Measurements from ENCODE around the gene GBX1. TPM values are rescaled to one million over a fixed set of nuclear protein-coding genes. Genes with fewer than 3 reads are reported as not detected.
A peak's percentile ranks its signal among the peaks of the same experiment; 100 is the strongest.

The GBX1 gene
- total and polyA plus RNA-seq, 2 of the 4 experiments (the other 2 are of a cell fraction) = not detected

DNA sequence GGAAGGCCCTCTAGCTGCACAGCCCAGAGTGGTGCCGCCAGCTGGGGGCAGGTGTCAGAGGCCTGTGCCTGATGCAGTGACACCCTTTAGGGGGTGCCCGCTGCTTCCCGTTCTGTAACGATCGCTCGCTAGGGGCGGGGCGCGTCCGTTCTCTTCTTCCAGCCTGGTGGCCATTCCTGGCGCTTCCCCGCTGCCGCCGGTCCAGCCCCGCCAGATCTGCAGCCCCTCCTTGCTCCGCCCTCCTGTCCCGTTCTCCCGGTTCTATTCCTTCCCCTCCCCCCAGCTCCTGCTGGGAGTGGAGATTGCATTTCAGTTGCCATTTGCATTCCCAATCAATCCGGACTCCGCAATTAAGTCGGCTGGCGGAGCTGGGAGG lies 42.0 kb downstream of the GBX1 start:
- H3K56ac ChIP-seq (ENCODE audit: extremely low read depth, insufficient read depth, low read length) = no peak overlapping the region
- no peak overlapping the region for H2AK5ac ChIP-seq (ENCODE audit: low read depth, low read length)
- no peak overlapping the region for H3K18ac ChIP-seq (ENCODE audit: low read depth, low read length)
- ChIA-PET CTCF (no interaction called here), POLR2A (ENCODE audit: unreplicated experiment) (no interaction called here)
- peaks cover 0 to 28% of the 10 kb centered on the region in 2 experiments; a peak in 3 of 4 replicates for H3K79me1 ChIP-seq (ENCODE audit: low read depth in 1 of 2, low read length in 2 of 2)
- peak overlapping the region; percentile 51 for H2AFZ ChIP-seq (replicated peaks; ENCODE audit: low read length, poor library complexity)
- H3K27ac ChIP-seq (ENCODE audit: insufficient read depth, low read length) = no peak overlapping the region
- no peak overlapping the region for H2BK5ac ChIP-seq (ENCODE audit: low read depth, low read length, poor library complexity, severe bottlenecking)
- H3K4me3 ChIP-seq (ENCODE audit: insufficient read depth, low read depth, low read length) = no peak overlapping the region
- TF ChIP-seq, protein P1, sequence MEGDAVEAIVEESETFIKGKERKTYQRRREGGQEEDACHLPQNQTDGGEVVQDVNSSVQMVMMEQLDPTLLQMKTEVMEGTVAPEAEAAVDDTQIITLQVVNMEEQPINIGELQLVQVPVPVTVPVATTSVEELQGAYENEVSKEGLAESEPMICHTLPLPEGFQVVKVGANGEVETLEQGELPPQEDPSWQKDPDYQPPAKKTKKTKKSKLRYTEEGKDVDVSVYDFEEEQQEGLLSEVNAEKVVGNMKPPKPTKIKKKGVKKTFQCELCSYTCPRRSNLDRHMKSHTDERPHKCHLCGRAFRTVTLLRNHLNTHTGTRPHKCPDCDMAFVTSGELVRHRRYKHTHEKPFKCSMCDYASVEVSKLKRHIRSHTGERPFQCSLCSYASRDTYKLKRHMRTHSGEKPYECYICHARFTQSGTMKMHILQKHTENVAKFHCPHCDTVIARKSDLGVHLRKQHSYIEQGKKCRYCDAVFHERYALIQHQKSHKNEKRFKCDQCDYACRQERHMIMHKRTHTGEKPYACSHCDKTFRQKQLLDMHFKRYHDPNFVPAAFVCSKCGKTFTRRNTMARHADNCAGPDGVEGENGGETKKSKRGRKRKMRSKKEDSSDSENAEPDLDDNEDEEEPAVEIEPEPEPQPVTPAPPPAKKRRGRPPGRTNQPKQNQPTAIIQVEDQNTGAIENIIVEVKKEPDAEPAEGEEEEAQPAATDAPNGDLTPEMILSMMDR (conservative IDR thresholded peaks at IDR 0.05; ENCODE audit: low read depth, low read length) = no peak
- TF ChIP-seq, protein P2, sequence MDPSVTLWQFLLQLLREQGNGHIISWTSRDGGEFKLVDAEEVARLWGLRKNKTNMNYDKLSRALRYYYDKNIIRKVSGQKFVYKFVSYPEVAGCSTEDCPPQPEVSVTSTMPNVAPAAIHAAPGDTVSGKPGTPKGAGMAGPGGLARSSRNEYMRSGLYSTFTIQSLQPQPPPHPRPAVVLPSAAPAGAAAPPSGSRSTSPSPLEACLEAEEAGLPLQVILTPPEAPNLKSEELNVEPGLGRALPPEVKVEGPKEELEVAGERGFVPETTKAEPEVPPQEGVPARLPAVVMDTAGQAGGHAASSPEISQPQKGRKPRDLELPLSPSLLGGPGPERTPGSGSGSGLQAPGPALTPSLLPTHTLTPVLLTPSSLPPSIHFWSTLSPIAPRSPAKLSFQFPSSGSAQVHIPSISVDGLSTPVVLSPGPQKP (IDR thresholded peaks at IDR 0.05; ENCODE audit: borderline replicate concordance, low read depth, low read length) = no peak
- no peak for TF ChIP-seq MXI1 (IDR thresholded peaks at IDR 0.05; ENCODE audit: borderline replicate concordance, low read depth, low read length)
- no peak for TF ChIP-seq RCOR1 (IDR thresholded peaks at IDR 0.05; ENCODE audit: insufficient replicate concordance, low read length)
- H3K4me2 ChIP-seq (ENCODE audit: low read depth, low read length) = no peak overlapping the region
- no peak overlapping the region for H2BK20ac ChIP-seq (ENCODE audit: low read depth, low read length)
- BruUV-seq (replicated peaks) = no TSS peak
- no peak overlapping the region for H3K23ac ChIP-seq (ENCODE audit: low read depth, low read length)
- intact Hi-C loops (cut with micrococcal nuclease) (no loop called here), in situ Hi-C loops (cut with MboI; ENCODE audit: low sequenced_read_pairs) (loop anchor here (5.0 to 10.0 kb wide), 2 partner anchors 47 to 179 kb away; no protein-coding TSS in a partner anchor), dilution Hi-C loops (cut with HindIII; ENCODE audit: low sequenced_read_pairs, unreplicated experiment) (no loop called here)
- no peaks in the 10 kb centered on the region for H3K4me1 ChIP-seq (ENCODE audit: control insufficient read depth, insufficient read depth, low read length)
- H2AK9ac ChIP-seq (replicated peaks; ENCODE audit: low read depth, low read length, poor library complexity) = peak overlapping the region; percentile 19
- no peak overlapping the region for H4K8ac ChIP-seq (ENCODE audit: low read depth in 2 of 2, low read length in 2 of 2)
- H3K27me3 ChIP-seq (ENCODE audit: control insufficient read depth, insufficient read depth, low read length) = no peaks in the 10 kb centered on the region
- H3K9me3 ChIP-seq (ENCODE audit: control insufficient read depth, insufficient read depth, low read length) = no peaks in the 10 kb centered on the region
- 54% methylated on average over 7 of the region's 22 CpGs; no CpG with 5 or more reads in 1 of the 2 experiments for WGBS, 2 experiments (ENCODE audit: extremely low coverage in 2 of 2, insufficient read length in 1 of 2)
- no peak overlapping the region for H3K4ac ChIP-seq (ENCODE audit: low read depth, low read length)
- no peak for DNase-seq
- no peak overlapping the region for H3K14ac ChIP-seq (replicated peaks; ENCODE audit: low read depth, low read length)
- peaks cover 32% of the 10 kb centered on the region for H4K20me1 ChIP-seq (ENCODE audit: insufficient read depth, low read length)
- H4K91ac ChIP-seq (ENCODE audit: insufficient read depth, low read depth, low read length) = no peak overlapping the region
- H3K9me1 ChIP-seq (ENCODE audit: insufficient read depth, low read length) = no peaks in the 10 kb centered on the region
- no peak overlapping the region for H3K9ac ChIP-seq (ENCODE audit: low read depth, low read length)
- H2BK120ac ChIP-seq (ENCODE audit: low read depth, low read length) = no peak overlapping the region
- H2BK15ac ChIP-seq (ENCODE audit: low read depth, low read length) = no peak overlapping the region
- H3K36me3 ChIP-seq (ENCODE audit: control insufficient read depth, insufficient read depth, low read length) = peaks cover 67% of the 10 kb centered on the region
- no peak for ATAC-seq (ENCODE audit: low read depth)
- no peak overlapping the region for H4K5ac ChIP-seq (ENCODE audit: low read depth, low read length)
